SK-N-SH treated with all-trans-retinoic acid at 6 μM for 48 hours (cell line): Measurements from ENCODE around the gene TEAD3.
"Not testable (repeated sequence)": the region's sequence is repeated elsewhere in the genome, so short reads cannot be mapped to it uniquely, and the experiment has no call there.

Experiments
- ATAC-seq: fragments of 200-7000 bp; cut with Tn5 transposase; 3 replicates; pipeline ENCODE4 v1.9.1; 2020; ENCODE audit warnings: mild to moderate bottlenecking, moderate library complexity
- ARNTL ChIP-seq: fragments of 450-650 bp; formaldehyde crosslinking; IDR thresholded peaks from 2 replicates; pipeline ENCODE4 v1.5.0; 2020; ENCODE audit warnings: low read depth, mild to moderate bottlenecking, moderate library complexity, borderline replicate concordance
- BACH2 ChIP-seq: fragments of 250-450 bp; sonication (Bioruptor Pico); IDR thresholded peaks from 2 replicates; pipeline ENCODE4 v1.9.0; 2021; ENCODE audit warnings: mild to moderate bottlenecking, borderline replicate concordance
- CSDC2 ChIP-seq: fragments of 250-450 bp; sonication (Bioruptor Pico); IDR thresholded peaks from 2 replicates; pipeline ENCODE4 v1.5.0; 2020; ENCODE audit warnings: mild to moderate bottlenecking, moderate library complexity
- CSRNP3 ChIP-seq: fragments of 250-450 bp; sonication (Bioruptor Pico); IDR thresholded peaks from 2 replicates; pipeline ENCODE4 v1.5.1; 2021; ENCODE audit warnings: mild to moderate bottlenecking, moderate library complexity
- ESRRG ChIP-seq: fragments of 250-450 bp; sonication (Bioruptor Pico); IDR thresholded peaks from 2 replicates; pipeline ENCODE4 v1.6.1; 2021; ENCODE audit warnings: mild to moderate bottlenecking
- GLIS3 ChIP-seq: fragments of 250-450 bp; sonication (Bioruptor Pico); IDR thresholded peaks from 2 replicates; pipeline ENCODE4 v1.5.0; 2020; ENCODE audit warnings: mild to moderate bottlenecking, moderate library complexity
- ISL1 ChIP-seq: fragments of 250-450 bp; sonication (Bioruptor Pico); IDR thresholded peaks from 2 replicates; pipeline ENCODE4 v2.1.2; 2022; ENCODE audit warnings: mild to moderate bottlenecking, moderate library complexity
- OSR1 ChIP-seq: fragments of 250-450 bp; sonication (Bioruptor Pico); IDR thresholded peaks from 2 replicates; pipeline ENCODE4 v1.8.0; 2022; ENCODE audit warnings: moderate library complexity, mild to moderate bottlenecking, inconsistent platforms
- PPARA ChIP-seq: fragments of 250-450 bp; sonication (Bioruptor Pico); IDR thresholded peaks from 2 replicates; pipeline ENCODE4 v1.5.0; 2020; ENCODE audit warnings: mild to moderate bottlenecking, borderline replicate concordance
- RARB ChIP-seq: fragments of 250-450 bp; sonication (Bioruptor Pico); IDR thresholded peaks from 2 replicates; pipeline ENCODE4 v1.8.0; 2021; ENCODE audit warnings: mild to moderate bottlenecking, moderate library complexity
- SNAI2 ChIP-seq: fragments of 250-450 bp; sonication (Bioruptor Pico); IDR thresholded peaks from 2 replicates; pipeline ENCODE4 v1.5.0; 2020; ENCODE audit warnings: mild to moderate bottlenecking, moderate library complexity
- TCF4 ChIP-seq: fragments of 250-450 bp; sonication (Bioruptor Pico); IDR thresholded peaks from 2 replicates; pipeline ENCODE4 v1.8.0; 2021; ENCODE audit warnings: mild to moderate bottlenecking, moderate library complexity, borderline replicate concordance
- TOX ChIP-seq: fragments of 250-450 bp; sonication (Bioruptor Pico); IDR thresholded peaks from 2 replicates; pipeline ENCODE4 v1.8.0; 2021; ENCODE audit warnings: mild to moderate bottlenecking, moderate library complexity, borderline replicate concordance
- ZFP3 ChIP-seq: fragments of 250-450 bp; sonication (Bioruptor Pico); IDR thresholded peaks from 2 replicates; pipeline ENCODE4 v1.5.0; 2020; ENCODE audit warnings: mild to moderate bottlenecking, moderate library complexity
- ZFP30 ChIP-seq: fragments of 450-650 bp; formaldehyde crosslinking; IDR thresholded peaks from 2 replicates; pipeline ENCODE4 v1.5.0; 2022; ENCODE audit warnings: mild to moderate bottlenecking, moderate library complexity
- ZNF70 ChIP-seq: fragments of 450-650 bp; formaldehyde crosslinking; IDR thresholded peaks from 2 replicates; pipeline ENCODE4 v1.5.0; 2020; ENCODE audit warnings: mild to moderate bottlenecking, moderate library complexity
- ZNF8 ChIP-seq: fragments of 450-650 bp; formaldehyde crosslinking; IDR thresholded peaks from 2 replicates; pipeline ENCODE4 v1.5.0; 2020; ENCODE audit warnings: mild to moderate bottlenecking, moderate library complexity
- TF ChIP-seq, protein P1 (sequence below): fragments of 250-450 bp; sonication (Bioruptor Pico); IDR thresholded peaks from 2 replicates; pipeline ENCODE4 v1.8.0; 2020; ENCODE audit warnings: mild to moderate bottlenecking, moderate library complexity, borderline replicate concordance
- TF ChIP-seq, protein P2 (sequence below): fragments of 250-450 bp; sonication (Bioruptor Pico); IDR thresholded peaks from 2 replicates; pipeline ENCODE4 v1.5.1; 2020; ENCODE audit warnings: low read depth, mild to moderate bottlenecking, moderate library complexity
- TF ChIP-seq, protein P3 (sequence below): fragments of 250-450 bp; sonication (Bioruptor Pico); IDR thresholded peaks from 2 replicates; pipeline ENCODE4 v1.5.0; 2020; ENCODE audit warnings: mild to moderate bottlenecking, moderate library complexity

TEAD3 gene

GRCh38 chr6:35442693-35443092 is 54.2 kb downstream of the TEAD3 start:
- no peak for ATAC-seq
- TF ChIP-seq ARNTL (CRISPR knock-in tag) (no peak), ISL1 (CRISPR knock-in tag) (no peak), CSDC2 (CRISPR knock-in tag) (no peak), ZNF70 (CRISPR knock-in tag) (no peak), ESRRG (CRISPR knock-in tag) (no peak), PPARA (CRISPR knock-in tag) (no peak), CSRNP3 (no peak), ZNF8 (no peak), OSR1 (CRISPR knock-in tag) (no peak), RARB (CRISPR knock-in tag) (no peak), ZFP30 (no peak), TCF4 (CRISPR knock-in tag) (no peak), TOX (CRISPR knock-in tag) (no peak), ZFP3 (CRISPR knock-in tag) (no peak), GLIS3 (CRISPR knock-in tag) (no peak)
- TF ChIP-seq, protein P1, sequence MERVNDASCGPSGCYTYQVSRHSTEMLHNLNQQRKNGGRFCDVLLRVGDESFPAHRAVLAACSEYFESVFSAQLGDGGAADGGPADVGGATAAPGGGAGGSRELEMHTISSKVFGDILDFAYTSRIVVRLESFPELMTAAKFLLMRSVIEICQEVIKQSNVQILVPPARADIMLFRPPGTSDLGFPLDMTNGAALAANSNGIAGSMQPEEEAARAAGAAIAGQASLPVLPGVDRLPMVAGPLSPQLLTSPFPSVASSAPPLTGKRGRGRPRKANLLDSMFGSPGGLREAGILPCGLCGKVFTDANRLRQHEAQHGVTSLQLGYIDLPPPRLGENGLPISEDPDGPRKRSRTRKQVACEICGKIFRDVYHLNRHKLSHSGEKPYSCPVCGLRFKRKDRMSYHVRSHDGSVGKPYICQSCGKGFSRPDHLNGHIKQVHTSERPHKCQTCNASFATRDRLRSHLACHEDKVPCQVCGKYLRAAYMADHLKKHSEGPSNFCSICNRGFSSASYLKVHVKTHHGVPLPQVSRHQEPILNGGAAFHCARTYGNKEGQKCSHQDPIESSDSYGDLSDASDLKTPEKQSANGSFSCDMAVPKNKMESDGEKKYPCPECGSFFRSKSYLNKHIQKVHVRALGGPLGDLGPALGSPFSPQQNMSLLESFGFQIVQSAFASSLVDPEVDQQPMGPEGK (CRISPR knock-in tag) = no peak
- TF ChIP-seq, protein P2, sequence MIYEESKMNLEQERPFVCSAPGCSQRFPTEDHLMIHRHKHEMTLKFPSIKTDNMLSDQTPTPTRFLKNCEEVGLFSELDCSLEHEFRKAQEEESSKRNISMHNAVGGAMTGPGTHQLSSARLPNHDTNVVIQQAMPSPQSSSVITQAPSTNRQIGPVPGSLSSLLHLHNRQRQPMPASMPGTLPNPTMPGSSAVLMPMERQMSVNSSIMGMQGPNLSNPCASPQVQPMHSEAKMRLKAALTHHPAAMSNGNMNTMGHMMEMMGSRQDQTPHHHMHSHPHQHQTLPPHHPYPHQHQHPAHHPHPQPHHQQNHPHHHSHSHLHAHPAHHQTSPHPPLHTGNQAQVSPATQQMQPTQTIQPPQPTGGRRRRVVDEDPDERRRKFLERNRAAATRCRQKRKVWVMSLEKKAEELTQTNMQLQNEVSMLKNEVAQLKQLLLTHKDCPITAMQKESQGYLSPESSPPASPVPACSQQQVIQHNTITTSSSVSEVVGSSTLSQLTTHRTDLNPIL = no peak
- TF ChIP-seq, protein P3, sequence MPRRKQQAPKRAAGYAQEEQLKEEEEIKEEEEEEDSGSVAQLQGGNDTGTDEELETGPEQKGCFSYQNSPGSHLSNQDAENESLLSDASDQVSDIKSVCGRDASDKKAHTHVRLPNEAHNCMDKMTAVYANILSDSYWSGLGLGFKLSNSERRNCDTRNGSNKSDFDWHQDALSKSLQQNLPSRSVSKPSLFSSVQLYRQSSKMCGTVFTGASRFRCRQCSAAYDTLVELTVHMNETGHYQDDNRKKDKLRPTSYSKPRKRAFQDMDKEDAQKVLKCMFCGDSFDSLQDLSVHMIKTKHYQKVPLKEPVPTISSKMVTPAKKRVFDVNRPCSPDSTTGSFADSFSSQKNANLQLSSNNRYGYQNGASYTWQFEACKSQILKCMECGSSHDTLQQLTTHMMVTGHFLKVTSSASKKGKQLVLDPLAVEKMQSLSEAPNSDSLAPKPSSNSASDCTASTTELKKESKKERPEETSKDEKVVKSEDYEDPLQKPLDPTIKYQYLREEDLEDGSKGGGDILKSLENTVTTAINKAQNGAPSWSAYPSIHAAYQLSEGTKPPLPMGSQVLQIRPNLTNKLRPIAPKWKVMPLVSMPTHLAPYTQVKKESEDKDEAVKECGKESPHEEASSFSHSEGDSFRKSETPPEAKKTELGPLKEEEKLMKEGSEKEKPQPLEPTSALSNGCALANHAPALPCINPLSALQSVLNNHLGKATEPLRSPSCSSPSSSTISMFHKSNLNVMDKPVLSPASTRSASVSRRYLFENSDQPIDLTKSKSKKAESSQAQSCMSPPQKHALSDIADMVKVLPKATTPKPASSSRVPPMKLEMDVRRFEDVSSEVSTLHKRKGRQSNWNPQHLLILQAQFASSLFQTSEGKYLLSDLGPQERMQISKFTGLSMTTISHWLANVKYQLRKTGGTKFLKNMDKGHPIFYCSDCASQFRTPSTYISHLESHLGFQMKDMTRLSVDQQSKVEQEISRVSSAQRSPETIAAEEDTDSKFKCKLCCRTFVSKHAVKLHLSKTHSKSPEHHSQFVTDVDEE (CRISPR knock-in tag) = no peak

- TF ChIP-seq OSR1 (CRISPR knock-in tag) (no peak), RARB (CRISPR knock-in tag) (no peak), ZFP3 (CRISPR knock-in tag) (no peak)
- TF ChIP-seq, protein P3 (CRISPR knock-in tag) = no peak
- TF ChIP-seq, all 23 proteins: peak for 0
- ATAC-seq = no peak
Observed at GRCh38 chr6:35441642-35442041, 55.2 kb downstream of the TEAD3 start.

- no peak for TF ChIP-seq TCF4 (CRISPR knock-in tag)
- ATAC-seq = no peak
Observed at GRCh38 chr6:35441205-35441604, 55.7 kb downstream of the TEAD3 start.

DNA sequence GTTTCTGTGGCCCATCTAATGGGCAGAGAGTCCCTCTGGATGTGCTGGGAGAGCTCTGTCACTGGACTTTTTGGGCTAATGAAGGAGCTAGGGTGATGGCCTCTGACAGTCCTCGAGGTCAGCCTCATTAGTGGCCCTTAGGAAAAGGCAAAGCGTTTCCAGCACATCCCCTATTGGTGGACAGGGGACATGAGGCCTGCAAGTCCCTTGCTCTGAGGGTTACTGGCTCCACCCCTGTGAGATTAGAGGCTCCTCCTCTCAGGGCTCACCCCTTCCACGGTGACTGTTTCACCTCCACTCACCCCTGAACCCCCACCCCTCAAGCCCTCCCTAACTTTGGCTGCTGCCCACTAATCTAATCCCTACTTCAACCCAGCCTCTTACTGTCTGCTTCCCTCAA is 57.6 kb downstream of the TEAD3 start:
- TF ChIP-seq RARB (CRISPR knock-in tag) (no peak), PPARA (CRISPR knock-in tag) (no peak), BACH2 (no peak), SNAI2 (CRISPR knock-in tag) (no peak)
- no peak for ATAC-seq

DNA sequence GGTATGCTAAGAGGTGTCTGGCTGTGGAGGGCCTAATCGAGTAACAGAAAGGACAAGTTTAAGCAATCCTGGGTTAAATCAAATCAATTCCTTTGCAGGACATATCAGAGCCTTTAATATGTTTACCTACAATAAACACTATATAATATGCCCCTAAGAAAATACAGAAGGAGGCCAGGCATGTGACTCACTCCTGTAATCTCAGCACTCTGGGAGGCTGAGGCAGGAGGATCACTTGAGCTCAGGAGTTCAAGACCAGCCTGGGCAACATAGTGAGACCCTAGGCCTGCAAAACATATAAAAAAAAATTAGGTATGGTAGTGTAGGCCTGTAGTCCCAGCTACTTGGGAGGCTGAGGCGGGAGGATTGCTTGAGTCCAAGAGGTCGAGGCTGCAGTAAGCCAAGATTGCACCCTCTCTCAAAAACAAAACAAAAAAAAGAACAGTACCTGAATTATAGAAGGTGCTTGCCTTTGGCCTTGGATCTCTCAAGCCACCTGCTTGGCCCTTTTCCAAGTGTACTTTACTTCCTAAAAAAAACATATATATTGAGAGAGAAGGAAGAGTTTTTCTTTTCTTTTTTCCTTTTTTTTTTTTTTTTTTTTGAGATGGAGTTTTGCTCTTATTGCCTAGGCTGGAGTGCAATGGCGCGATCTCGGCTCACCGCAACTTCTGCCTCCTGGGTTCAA is 58.4 kb downstream of the TEAD3 start:
- ATAC-seq = not testable (repeated sequence)
